VCaP (cell line): Measurements from ENCODE around the gene ABCB11.

ENCODE experiments used
- H3K27ac ChIP-seq: fragments of 450-650 bp; 2 replicates; pipeline ENCODE4 v1.5.1; 2017
- CTCF ChIP-seq: fragments of 450-650 bp; conservative IDR thresholded peaks from 2 replicates; pipeline ENCODE4 v1.5.1; 2017; ENCODE audit warnings: mild to moderate bottlenecking, moderate library complexity

Gene ABCB11

GRCh38 chr2:169038338-169038757 lies 7.2 kb upstream of the ABCB11 start:
- no peak for TF ChIP-seq CTCF
- no peak overlapping the region for H3K27ac ChIP-seq

- TF ChIP-seq CTCF: no peak
- no peak overlapping the region for H3K27ac ChIP-seq
Measured at GRCh38 chr2:169036736-169037440, 5.8 kb upstream of the ABCB11 start.

- no peak overlapping the region for H3K27ac ChIP-seq
- TF ChIP-seq CTCF: no peak
Measured at GRCh38 chr2:169035887-169036286, 4.8 kb upstream of the ABCB11 start.

GRCh38 chr2:169034984-169035544 lies 3.9 kb upstream of the ABCB11 start:
- no peak for TF ChIP-seq CTCF
- no peak overlapping the region for H3K27ac ChIP-seq

GRCh38 chr2:169034256-169034655 lies 3.1 kb upstream of the ABCB11 start:
- TF ChIP-seq CTCF: no peak
- no peak overlapping the region for H3K27ac ChIP-seq

GRCh38 chr2:169029341-169029740 lies 1.8 kb downstream of the ABCB11 start:
- H3K27ac ChIP-seq: no peak overlapping the region
- TF ChIP-seq CTCF: no peak

- TF ChIP-seq CTCF: no peak
- H3K27ac ChIP-seq: no peak overlapping the region
Measured at GRCh38 chr2:169027234-169027633, 3.9 kb downstream of the ABCB11 start.
